Caco-2 (cell line): ENCODE measurements around the gene SIRT7. TPM values are rescaled to one million over a fixed set of nuclear protein-coding genes. Genes with fewer than 3 reads are reported as not detected.

ENCODE experiments used
- BruUV-seq: library from RNA; stranded (reverse); fragments of 400-500 nt; replicated peaks from 2 replicates; lab custom pipeline; 2021; lab: Mats Ljungman, UMichigan
- CTCF ChIA-PET: fragments of 300-600 bp; sonication (Branson Sonifier 250); formaldehyde crosslinking; loops from one replicate; lab custom pipeline; 2022; ENCODE audit warnings: antibody characterized with exemption; lab: Charles Lee
- POLR2A ChIA-PET: fragments of 300-600 bp; sonication (Branson Sonifier 250); formaldehyde crosslinking; loops from one replicate; lab custom pipeline; 2022; ENCODE audit warnings: antibody characterized with exemption; lab: Charles Lee
- DNase-seq, 2 experiments: peaks; one replicate each; pipeline versions ENCODE4 v3.0.0 to v3.0.0-alpha.2; 2020 to 2022
- H3K27me3 ChIP-seq: replicated peaks from 2 replicates; pipeline ENCODE4 v1.6.0; 2011; ENCODE audit warnings: low read length; ENCODE audit not compliant: control insufficient read depth, insufficient read depth
- H3K36me3 ChIP-seq: 2 replicates; pipeline ENCODE4 v1.5.1; 2011; ENCODE audit warnings: low read length; ENCODE audit not compliant: control insufficient read depth, insufficient read depth
- H3K4me1 ChIP-seq: fragments of 250-450 bp; sonication (Bioruptor Pico); 2 replicates; pipeline ENCODE4 v1.5.1; 2020; ENCODE audit warnings: mild to moderate bottlenecking
- H3K4me3 ChIP-seq: 2 replicates; pipeline ENCODE4 v1.5.1; 2011; ENCODE audit warnings: low read depth, mild to moderate bottlenecking, control low read depth, low read length
- H3K9me3 ChIP-seq: fragments of 250-450 bp; sonication (Bioruptor Pico); 2 replicates; pipeline ENCODE4 v1.5.1; 2020; ENCODE audit warnings: mild to moderate bottlenecking, moderate library complexity
- H3K27ac Mint-ChIP-seq: one replicate; pipeline ENCODE4 v1.8.0; 2022; ENCODE audit warnings: mixed read lengths; ENCODE audit not compliant: unreplicated experiment
- H3K27me3 Mint-ChIP-seq: one replicate; pipeline ENCODE4 v1.8.0; 2022; ENCODE audit warnings: mixed read lengths; ENCODE audit not compliant: insufficient read depth, unreplicated experiment
- H3K36me3 Mint-ChIP-seq: one replicate; pipeline ENCODE4 v1.8.0; 2022; ENCODE audit warnings: mild to moderate bottlenecking, mixed read lengths; ENCODE audit not compliant: insufficient read depth, unreplicated experiment
- H3K4me1 Mint-ChIP-seq: one replicate; pipeline ENCODE4 v1.8.0; 2022; ENCODE audit warnings: low read depth, mixed read lengths; ENCODE audit not compliant: unreplicated experiment
- H3K4me3 Mint-ChIP-seq: one replicate; pipeline ENCODE4 v1.8.0; 2022; ENCODE audit warnings: mild to moderate bottlenecking, moderate library complexity, mixed read lengths; ENCODE audit not compliant: unreplicated experiment
- H3K9me3 Mint-ChIP-seq: one replicate; pipeline ENCODE4 v1.8.0; 2022; ENCODE audit warnings: mixed read lengths; ENCODE audit not compliant: unreplicated experiment
- CTCF ChIP-seq, 2 experiments: fragments of 200-600 bp in 1 of 2; IDR thresholded peaks; 1 replicate in 1 of 2; 2 replicates in 1 of 2; pipeline versions ENCODE4 v1.5.1 to v1.8.0; 2011 to 2022; ENCODE audit warnings: antibody characterized with exemption in 1 of 2, control low read depth in 1 of 2, inconsistent platforms in 1 of 2, low read depth in 1 of 2, low read length in 1 of 2, mild to moderate bottlenecking in 1 of 2, moderate library complexity in 1 of 2; ENCODE audit not compliant: insufficient read depth in 1 of 2, severe bottlenecking in 1 of 2, unreplicated experiment in 1 of 2
- intact Hi-C: fragments of 100-400 bp; cut with micrococcal nuclease; formaldehyde crosslinking; loops from one replicate; pipeline ENCODE4 v1.10.0; 2022; ENCODE audit not compliant: unreplicated experiment
- total RNA-seq: library from RNA; stranded (reverse); gene quantifications from 2 replicates; pipeline ENCODE4 v1.2.3, GENCODE V29; 2022

Gene SIRT7
- total RNA-seq, 1 experiment from 2014 or later = 55.6 TPM

GRCh38 chr17:81926451-81927151 is 8.6 kb upstream of the SIRT7 start:
- Mint-ChIP-seq H3K4me1 (peaks cover 17% of the 10 kb centered on the region), H3K4me3 (peak overlapping the region; percentile 77), H3K9me3 (no peaks in the 10 kb centered on the region), H3K27me3 (no peaks in the 10 kb centered on the region), H3K36me3 (peaks cover 28% of the 10 kb centered on the region), H3K27ac (peak overlapping the region; percentile 85)
- POLR2A ChIA-PET = interaction anchor here (0.6 to 1.7 kb wide), 9 partner anchors 9 to 111 kb away, joined by 3 to 11 read pairs (median 6); partner anchors contain the start of genes CENPX, DCXR, LRRC45 and PCYT2
- peak; percentile 85 to 91 for DNase-seq
- Histone ChIP-seq H3K4me1 (peaks cover 14% of the 10 kb centered on the region), H3K27me3 (no peaks in the 10 kb centered on the region), H3K36me3 (peaks cover 2% of the 10 kb centered on the region), H3K9me3 (no peaks in the 10 kb centered on the region), H3K4me3 (peak overlapping the region; percentile 89)
- no peak for TF ChIP-seq CTCF (IDR thresholded peaks at IDR 0.05; ENCODE audit: insufficient read depth in 1 of 2, low read depth in 1 of 2, low read length in 1 of 2, severe bottlenecking in 1 of 2, unreplicated experiment in 1 of 2)
- CTCF ChIA-PET = interaction anchor here (0.5 to 2.1 kb wide), 5 partner anchors 11 to 111 kb away, joined by 3 to 10 read pairs (median 3); partner anchors contain the start of genes CENPX, DCXR, LRRC45 and PYCR1
- TSS peak; percentile 34 for BruUV-seq
- intact Hi-C loops = loop anchor here (1.0 to 5.0 kb wide), 4 partner anchors 8 to 596 kb away; partner anchors contain the start of genes CENPX, LRRC45, PCYT2 and SIRT7

- no peak for TF ChIP-seq CTCF (IDR thresholded peaks at IDR 0.05; ENCODE audit: insufficient read depth in 1 of 2, low read depth in 1 of 2, low read length in 1 of 2, severe bottlenecking in 1 of 2, unreplicated experiment in 1 of 2)
- Histone ChIP-seq H3K4me3 (peak overlapping the region; percentile 89), H3K4me1 (peaks cover 14% of the 10 kb centered on the region), H3K36me3 (peaks cover 2% of the 10 kb centered on the region), H3K9me3 (no peaks in the 10 kb centered on the region), H3K27me3 (no peaks in the 10 kb centered on the region)
- TSS peak; percentile 37 for BruUV-seq
- Mint-ChIP-seq H3K4me1 (peaks cover 17% of the 10 kb centered on the region), H3K27me3 (no peaks in the 10 kb centered on the region), H3K4me3 (peak overlapping the region; percentile 77), H3K27ac (peak overlapping the region; percentile 85), H3K36me3 (peaks cover 30% of the 10 kb centered on the region), H3K9me3 (no peaks in the 10 kb centered on the region)
- ChIA-PET CTCF (interaction anchor here (0.8 to 2.1 kb wide), 3 partner anchors 34 to 112 kb away, joined by 3 to 10 read pairs (median 10); partner anchors contain the start of genes CENPX, DCXR and LRRC45), POLR2A (interaction anchor here (0.6 to 1.7 kb wide), 8 partner anchors 8 to 112 kb away, joined by 3 to 11 read pairs (median 6); partner anchors contain the start of genes CENPX, DCXR, LRRC45 and PCYT2)
- DNase-seq = no peak
- intact Hi-C loops = loop anchor here (1.0 to 5.0 kb wide), 4 partner anchors 8 to 596 kb away; partner anchors contain the start of genes CENPX, LRRC45, PCYT2 and SIRT7
Measured at GRCh38 chr17:81925860-81926450, 8.0 kb upstream of the SIRT7 start.
